ENCODE results near the gene CCDC146. TPM values are rescaled to one million over a fixed set of nuclear protein-coding genes. Genes with fewer than 3 reads are reported as not detected.

CCDC146 gene
- total RNA-seq, 4 donors from 2014 or later = 12.8 to 34.0 (median 29.3) TPM

Other genes with a start within 250 kb of the CCDC146 start
- not detected for gene SPDYE17, start 90.3 kb upstream of the CCDC146 start, total RNA-seq
- 1 to 10 TPM in 2 of 4 donors, under 1 TPM in 1, not detected in 1; 0.69 to 2.6 (median 1.6) TPM for gene SPDYE18, start 60.1 kb upstream of the CCDC146 start, total RNA-seq
- 10 to 100 TPM in 3 of 4 donors, 1 to 10 TPM in 1; 5.9 to 69.3 (median 17.5) TPM for gene FGL2, start 77.2 kb downstream of the CCDC146 start, total RNA-seq